Islet of Langerhans (tissue), 1 donor: ENCODE measurements around the gene WDR41.
"Not testable (repeated sequence)": the region's sequence is repeated elsewhere in the genome, so short reads cannot be mapped to it uniquely, and the experiment has no call there.

Source experiments
- FAIRE-seq: peaks from one replicate; lab custom pipeline; 2011; peaks lifted over from hg19 to GRCh38; lab: Jason Lieb, UNC

WDR41 gene, protein sequence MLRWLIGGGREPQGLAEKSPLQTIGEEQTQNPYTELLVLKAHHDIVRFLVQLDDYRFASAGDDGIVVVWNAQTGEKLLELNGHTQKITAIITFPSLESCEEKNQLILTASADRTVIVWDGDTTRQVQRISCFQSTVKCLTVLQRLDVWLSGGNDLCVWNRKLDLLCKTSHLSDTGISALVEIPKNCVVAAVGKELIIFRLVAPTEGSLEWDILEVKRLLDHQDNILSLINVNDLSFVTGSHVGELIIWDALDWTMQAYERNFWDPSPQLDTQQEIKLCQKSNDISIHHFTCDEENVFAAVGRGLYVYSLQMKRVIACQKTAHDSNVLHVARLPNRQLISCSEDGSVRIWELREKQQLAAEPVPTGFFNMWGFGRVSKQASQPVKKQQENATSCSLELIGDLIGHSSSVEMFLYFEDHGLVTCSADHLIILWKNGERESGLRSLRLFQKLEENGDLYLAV

GRCh38 chr5:77491783-77492652 lies at the start of gene WDR41:
TSS of gene WDR41 (minus strand) at chr5:77492316. CDS start at chr5:77492220, 96 bp downstream.
- FAIRE-seq, result no peak

DNA sequence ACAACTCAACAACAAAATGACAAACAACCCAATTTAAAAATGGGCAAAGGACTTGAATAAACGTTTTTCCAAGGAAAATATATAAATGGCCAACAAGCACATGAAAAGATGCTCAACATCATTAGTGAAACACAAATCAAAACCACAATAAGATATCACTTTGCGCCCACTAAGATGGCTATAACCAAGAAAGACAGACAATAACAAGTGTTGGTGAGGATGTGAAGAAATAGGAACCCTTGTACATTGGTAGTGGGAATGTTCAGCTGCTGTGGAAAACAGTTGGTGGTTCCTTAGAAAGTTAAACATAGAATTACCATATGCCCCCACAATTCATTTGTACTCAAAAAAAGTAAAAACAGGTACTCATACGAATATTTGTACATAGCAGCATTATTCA lies 39.2 kb upstream of the WDR41 start:
- no peak for FAIRE-seq

DNA sequence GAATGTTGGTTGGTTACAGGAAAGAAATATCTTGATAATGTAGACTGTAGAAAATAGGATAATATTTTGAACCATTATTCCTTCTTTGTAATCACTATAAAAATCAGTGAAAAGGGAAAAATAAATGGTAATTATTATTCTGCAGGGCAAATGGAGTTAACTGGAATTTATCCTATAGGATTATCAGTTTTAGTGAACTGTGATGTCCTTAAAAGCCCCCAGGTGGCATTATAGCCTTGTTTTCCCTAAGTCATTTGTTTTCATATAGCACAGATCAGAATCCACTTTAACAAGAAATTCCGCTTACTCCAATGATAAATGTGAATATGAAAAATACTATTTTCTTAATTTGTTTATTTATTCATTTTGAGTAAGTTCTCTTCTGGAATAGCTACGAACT lies 26.2 kb upstream of the WDR41 start:
- no peak for FAIRE-seq

GRCh38 chr5:77514457-77514856 lies 22.3 kb upstream of the WDR41 start:
- FAIRE-seq, result no peak

DNA sequence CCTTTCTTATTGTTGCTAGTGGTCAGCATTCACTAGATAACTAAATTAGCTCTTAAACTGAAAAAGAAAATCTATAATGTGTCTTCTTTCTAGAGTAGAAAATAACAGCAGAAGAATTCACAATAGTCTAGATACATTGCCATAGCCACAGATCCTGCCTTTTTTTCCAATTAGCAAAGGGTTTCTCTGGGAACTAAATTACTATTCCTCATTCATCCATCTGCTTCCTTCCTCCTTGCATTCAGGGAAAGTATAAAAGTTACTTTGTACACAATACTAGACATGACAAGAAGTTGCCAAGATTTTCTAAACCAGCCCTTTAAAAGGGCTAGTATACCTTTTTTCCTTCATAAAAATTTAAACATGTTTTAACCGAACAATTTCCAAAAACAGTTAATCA lies 21.2 kb upstream of the WDR41 start:
- no peak for FAIRE-seq

- not testable (repeated sequence) for FAIRE-seq
These were observed 9.0 kb upstream of the WDR41 start for GRCh38 chr5:77501132-77501531.

DNA sequence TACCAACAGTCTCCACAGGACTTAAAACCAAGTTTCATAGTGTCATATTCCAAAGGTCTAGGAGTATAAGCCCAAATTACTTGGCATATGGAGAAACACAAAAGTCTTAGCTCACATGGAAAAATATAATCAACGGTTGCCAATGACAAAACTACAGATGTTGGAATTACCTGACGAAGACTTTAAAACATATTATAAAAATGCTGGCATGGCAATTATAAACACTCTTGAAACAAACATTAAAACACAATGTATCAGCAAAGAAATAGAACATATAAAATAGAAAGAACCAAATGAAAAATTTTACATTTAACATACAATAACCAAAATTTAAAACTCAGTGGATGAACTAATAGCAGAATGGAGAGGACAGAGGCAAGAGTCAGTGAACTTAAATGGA lies 7.9 kb upstream of the WDR41 start:
- FAIRE-seq, result no peak

- FAIRE-seq, result no peak
These were observed 7.3 kb upstream of the WDR41 start for GRCh38 chr5:77499441-77499840.

GRCh38 chr5:77498952-77499351 lies 6.8 kb upstream of the WDR41 start:
- FAIRE-seq, result no peak

DNA sequence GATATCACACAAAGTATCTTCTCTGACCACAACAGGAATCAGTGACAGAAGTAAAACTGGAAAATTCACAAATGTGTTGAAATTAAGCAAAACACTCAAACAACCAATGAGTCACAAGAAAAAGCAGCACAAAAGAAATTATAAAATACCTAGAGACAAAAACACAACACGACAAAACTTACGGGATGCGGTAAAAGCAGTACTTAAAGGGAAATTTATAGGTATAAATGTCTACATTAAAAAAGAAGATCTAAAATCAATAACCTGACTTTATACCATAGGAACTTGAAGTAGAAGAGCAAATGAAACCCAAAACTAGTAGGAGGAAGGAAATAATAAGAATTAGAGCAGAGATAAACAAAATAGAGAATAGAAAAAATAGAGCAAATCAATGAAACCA lies 2.8 kb upstream of the WDR41 start:
- no peak for FAIRE-seq

DNA sequence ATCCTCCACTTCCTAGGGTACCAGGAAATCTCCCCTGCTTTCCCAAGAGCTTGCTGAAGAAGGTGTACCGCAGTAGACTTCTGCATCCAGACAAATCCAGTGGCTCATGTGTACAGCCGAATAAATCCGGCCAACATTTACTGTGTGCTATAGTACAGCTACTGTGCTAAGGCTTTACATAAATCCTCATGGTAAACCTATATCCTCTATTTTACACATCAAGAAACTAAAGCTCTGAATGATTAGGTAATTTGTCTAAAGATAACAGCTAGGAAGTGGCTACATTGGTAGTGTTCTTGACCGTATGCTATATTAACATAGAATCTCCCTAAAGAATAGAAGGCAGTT lies 511 bp upstream of the WDR41 start:
- peak; percentile 65 for FAIRE-seq

GRCh38 chr5:77490741-77491344 lies 1.3 kb downstream of the WDR41 start:
- not testable (repeated sequence) for FAIRE-seq

DNA sequence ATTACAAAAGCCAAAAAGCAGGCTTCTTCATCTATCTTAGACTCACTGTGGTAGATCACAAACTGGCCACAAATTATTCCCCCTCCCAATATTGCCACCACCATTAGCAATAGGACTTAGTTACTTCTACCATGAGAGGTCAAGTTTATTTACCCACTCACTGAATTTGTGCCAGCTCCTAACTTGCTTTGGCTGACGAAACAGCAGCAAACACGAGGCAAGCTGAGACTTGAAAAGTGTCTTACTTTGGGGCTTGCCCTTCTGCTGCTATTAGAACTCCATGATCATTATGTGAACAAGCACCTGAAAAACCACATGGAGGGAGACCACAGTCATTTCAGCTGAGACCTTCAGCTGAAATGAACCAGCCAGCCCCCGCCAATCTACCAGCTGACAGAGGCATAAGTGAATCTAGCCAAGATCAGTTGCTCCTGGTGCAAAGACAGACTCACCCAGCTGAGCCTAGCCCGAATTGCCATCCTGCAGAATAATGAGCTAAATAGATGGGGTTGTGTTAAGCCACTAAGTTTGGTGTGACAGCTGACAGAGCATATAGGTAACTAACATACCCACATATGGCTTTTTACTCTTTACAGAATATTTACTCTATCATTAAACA lies 5.7 kb downstream of the WDR41 start:
- no peak for FAIRE-seq

DNA sequence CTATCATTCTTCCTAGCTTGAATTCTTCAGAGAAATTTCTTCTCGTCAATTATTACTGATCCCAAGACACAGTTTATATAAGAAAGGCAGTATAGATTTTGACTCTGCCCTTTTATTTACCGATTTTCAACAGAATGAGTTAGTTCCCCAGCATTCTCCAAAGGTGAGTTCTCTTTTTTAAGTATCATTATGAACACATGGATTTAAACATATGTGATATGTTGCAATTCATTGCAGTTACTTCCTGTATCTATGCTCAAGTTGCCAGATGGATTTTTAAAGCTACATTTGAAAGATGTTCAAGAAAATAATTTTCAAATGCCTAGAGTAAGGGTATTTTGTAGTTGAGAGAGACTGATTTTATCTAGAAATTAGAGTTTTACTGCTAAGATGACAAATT lies 8.4 kb downstream of the WDR41 start:
- FAIRE-seq, result no peak

DNA sequence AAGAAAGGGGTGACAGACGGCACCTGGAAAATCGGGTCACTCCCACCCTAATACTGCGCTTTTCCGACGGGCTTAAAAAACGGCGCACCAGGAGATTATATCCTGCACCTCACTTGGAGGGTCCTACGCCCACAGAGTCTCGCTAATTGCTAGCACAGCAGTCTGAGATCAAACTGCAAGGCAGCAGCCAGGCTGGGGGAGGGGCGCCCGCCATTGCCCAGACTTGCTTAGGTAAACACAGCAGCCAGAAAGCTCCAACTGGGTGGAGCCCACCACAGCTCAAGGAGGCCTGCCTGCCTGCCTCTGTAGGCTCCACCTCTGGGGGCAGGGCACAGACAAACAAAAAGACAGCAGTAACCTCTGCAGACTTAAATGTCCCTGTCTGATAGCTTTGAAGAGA lies 17.1 kb downstream of the WDR41 start:
- FAIRE-seq, result not testable (repeated sequence)

GRCh38 chr5:77468875-77469274 lies 23.2 kb downstream of the WDR41 start:
- FAIRE-seq, result not testable (repeated sequence)

- FAIRE-seq, result no peak
These were observed 28.2 kb downstream of the WDR41 start for GRCh38 chr5:77463905-77464304.

- no peak for FAIRE-seq
These were observed 30.8 kb downstream of the WDR41 start for GRCh38 chr5:77461287-77461686.

DNA sequence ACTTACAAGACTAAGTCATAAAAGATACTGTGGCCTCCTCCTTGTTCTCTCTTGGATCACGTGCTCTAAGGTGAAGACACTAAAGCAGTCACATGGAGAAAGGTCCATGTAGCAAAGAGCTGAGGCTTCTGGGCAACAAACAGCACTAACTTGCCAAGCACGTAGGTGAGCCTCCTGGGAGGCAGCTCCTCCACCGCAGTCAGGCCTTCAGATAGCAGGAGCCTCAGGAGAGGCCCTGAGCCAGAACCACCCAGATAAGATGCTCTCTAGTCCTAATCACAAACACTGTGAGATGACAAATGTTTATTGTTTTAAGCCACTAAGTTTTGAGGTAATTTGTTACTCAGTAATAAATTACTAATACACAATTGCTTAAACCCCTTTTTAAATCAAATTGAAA lies 38.0 kb downstream of the WDR41 start:
- no peak for FAIRE-seq

DNA sequence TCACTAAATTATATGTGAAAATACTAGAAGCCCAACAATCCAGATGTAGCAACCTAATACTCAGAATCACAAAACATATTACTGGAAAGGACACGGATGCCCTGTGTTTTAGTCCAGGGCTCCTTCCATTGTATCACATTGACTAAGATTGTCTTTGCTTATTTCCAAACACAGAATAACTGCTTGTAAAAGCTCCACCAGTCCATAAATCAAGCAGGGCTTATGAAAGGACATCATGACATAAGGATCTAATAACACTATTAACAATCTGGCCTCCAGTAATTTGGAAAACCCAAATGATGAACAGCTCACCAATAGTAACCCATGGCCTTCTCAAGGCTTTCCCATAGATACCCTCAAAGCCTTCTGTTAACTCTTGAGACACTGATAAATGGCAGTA lies 39.8 kb downstream of the WDR41 start:
- FAIRE-seq, result no peak

GRCh38 chr5:77449981-77450380 lies 42.1 kb downstream of the WDR41 start:
- FAIRE-seq, result no peak

DNA sequence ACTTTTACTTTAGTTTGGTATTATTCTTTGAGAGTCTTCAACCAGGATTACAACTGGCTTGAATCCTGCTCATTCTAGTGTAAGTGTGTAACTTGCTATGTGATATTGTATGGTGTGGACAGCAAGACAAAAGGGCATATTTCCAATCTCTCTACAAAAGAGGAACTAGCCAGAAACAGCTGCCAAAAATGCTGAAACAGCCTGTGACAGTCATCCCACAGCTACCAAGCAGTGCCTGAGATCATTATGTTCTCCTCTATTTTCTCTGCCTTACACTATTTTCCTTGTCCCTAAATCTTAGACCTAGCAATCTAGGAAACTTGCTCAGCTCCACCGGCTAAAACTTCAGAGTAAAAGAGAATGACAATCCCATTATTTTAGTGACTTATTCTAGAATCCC lies 42.8 kb downstream of the WDR41 start:
- no peak for FAIRE-seq

DNA sequence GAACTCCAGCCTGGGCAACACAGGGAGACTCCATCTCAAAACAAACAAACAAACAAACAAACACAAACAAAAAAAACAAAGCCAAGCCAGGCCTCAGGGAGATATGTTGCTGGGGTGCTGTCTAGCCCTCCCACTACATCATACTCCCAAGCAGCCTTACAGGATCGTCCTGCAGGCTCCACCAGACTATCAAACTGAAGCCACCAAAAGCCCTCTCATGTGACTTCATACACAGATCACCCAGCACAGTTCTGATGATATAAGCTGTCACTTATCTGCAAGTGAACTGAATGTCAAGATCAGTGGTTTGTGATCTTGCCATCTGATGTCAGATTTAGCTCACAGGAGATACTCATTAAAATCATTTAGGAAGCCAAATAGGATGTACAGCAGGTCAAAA lies 43.3 kb downstream of the WDR41 start:
- FAIRE-seq, result no peak
